GM12865 (cell line): Measurements from ENCODE around the gene GRB10.

ENCODE experiments used
- DNase-seq: peaks from one replicate; pipeline ENCODE4 v3.0.0; 2010; ENCODE audit warnings: low read depth
- H3K4me3 ChIP-seq: 2 replicates; pipeline ENCODE4 v1.5.1; 2011; ENCODE audit warnings: mild to moderate bottlenecking, low read depth, low read length, control low read depth
- CTCF ChIP-seq: IDR thresholded peaks from 2 replicates; pipeline ENCODE4 v1.5.1; 2011; ENCODE audit warnings: low read length, control low read depth, low read depth, inconsistent platforms; ENCODE audit not compliant: insufficient read depth; ENCODE audit errors: missing control alignments

The GRB10 gene

GRCh38 chr7:50687096-50687495 is 95.6 kb downstream of the GRB10 start:
- no peak for TF ChIP-seq CTCF

GRCh38 chr7:50685135-50686065 is 97.3 kb downstream of the GRB10 start:
- H3K4me3 ChIP-seq: no peak overlapping the region
- DNase-seq: no peak
- TF ChIP-seq CTCF: no peak

More at GRCh38 chr7:50687096-50687495, 95.6 kb downstream of the GRB10 start:
- no peak for DNase-seq
- H3K4me3 ChIP-seq: no peak overlapping the region

GRCh38 chr7:50684713-50685075 is 98.0 kb downstream of the GRB10 start:
- no peak overlapping the region for H3K4me3 ChIP-seq
- TF ChIP-seq CTCF: no peak
- DNase-seq: no peak

- no peak for TF ChIP-seq CTCF
- no peak overlapping the region for H3K4me3 ChIP-seq
- DNase-seq: no peak
These were observed 98.5 kb downstream of the GRB10 start for GRCh38 chr7:50684011-50684712.

GRCh38 chr7:50682573-50682972 is 100.1 kb downstream of the GRB10 start:
- TF ChIP-seq CTCF: no peak
- no peak for DNase-seq
- no peak overlapping the region for H3K4me3 ChIP-seq

GRCh38 chr7:50682079-50682478 is 100.6 kb downstream of the GRB10 start:
- no peak for TF ChIP-seq CTCF
- no peak for DNase-seq

More at GRCh38 chr7:50682079-50682478, 100.6 kb downstream of the GRB10 start:
- no peak overlapping the region for H3K4me3 ChIP-seq
